Stimulated activated naive B cell treated with anti-CD40 and anti-IgM and Interleukin-4, amounts not matched to agents 10 μg/mL and 1 μg/mL and 100 μg/mL, for 72 hours (primary cell): ENCODE results near the gene REM2.

ENCODE experiments used
- ATAC-seq, 2 donors: fragments of 150-1000 bp; cut with Tn5 transposase; replicated peaks; 2 replicates each; pipeline ENCODE4 v1.10.0; 2021; ENCODE audit warnings: moderate library complexity in 1 of 2
- DNase-seq: peaks from one replicate; pipeline ENCODE4 v3.0.0; 2021
- H3K27ac Mint-ChIP-seq: one replicate; pipeline ENCODE4 v1.8.0; 2022; ENCODE audit warnings: mild to moderate bottlenecking, mixed read lengths
- H3K27me3 Mint-ChIP-seq, 2 donors: one replicate each; pipeline ENCODE4 v1.8.0; 2022; ENCODE audit warnings: mixed read lengths in 2 of 2
- H3K36me3 Mint-ChIP-seq, 2 donors: one replicate each; pipeline ENCODE4 v1.8.0; 2022; ENCODE audit warnings: mixed read lengths in 2 of 2, mild to moderate bottlenecking in 1 of 2
- H3K4me1 Mint-ChIP-seq, 2 donors: one replicate each; pipeline ENCODE4 v1.8.0; 2022; ENCODE audit warnings: mixed read lengths in 2 of 2, mild to moderate bottlenecking in 1 of 2
- H3K4me3 Mint-ChIP-seq, 2 donors: one replicate each; pipeline ENCODE4 v1.8.0; 2022; ENCODE audit warnings: mild to moderate bottlenecking in 2 of 2, mixed read lengths in 2 of 2, moderate library complexity in 1 of 2
- H3K9me3 Mint-ChIP-seq, 2 donors: one replicate each; pipeline ENCODE4 v1.8.0; 2022; ENCODE audit warnings: mixed read lengths in 2 of 2, mild to moderate bottlenecking in 1 of 2

Gene REM2

DNA sequence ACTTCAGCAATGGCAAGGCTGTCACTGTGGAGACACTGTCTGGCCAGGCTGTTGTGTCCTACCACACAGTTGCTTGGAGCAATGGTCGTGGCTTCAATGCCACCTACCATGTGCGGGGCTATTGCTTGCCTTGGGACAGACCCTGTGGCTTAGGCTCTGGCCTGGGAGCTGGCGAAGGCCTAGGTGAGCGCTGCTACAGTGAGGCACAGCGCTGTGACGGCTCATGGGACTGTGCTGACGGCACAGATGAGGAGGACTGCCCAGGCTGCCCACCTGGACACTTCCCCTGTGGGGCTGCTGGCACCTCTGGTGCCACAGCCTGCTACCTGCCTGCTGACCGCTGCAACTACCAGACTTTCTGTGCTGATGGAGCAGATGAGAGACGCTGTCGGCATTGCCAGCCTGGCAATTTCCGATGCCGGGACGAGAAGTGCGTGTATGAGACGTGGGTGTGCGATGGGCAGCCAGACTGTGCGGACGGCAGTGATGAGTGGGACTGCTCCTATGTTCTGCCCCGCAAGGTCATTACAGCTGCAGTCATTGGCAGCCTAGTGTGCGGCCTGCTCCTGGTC, 7.2 kb upstream of the REM2 start:
- no peak for ATAC-seq
- H3K4me3 Mint-ChIP-seq: no peak overlapping the region

DNA sequence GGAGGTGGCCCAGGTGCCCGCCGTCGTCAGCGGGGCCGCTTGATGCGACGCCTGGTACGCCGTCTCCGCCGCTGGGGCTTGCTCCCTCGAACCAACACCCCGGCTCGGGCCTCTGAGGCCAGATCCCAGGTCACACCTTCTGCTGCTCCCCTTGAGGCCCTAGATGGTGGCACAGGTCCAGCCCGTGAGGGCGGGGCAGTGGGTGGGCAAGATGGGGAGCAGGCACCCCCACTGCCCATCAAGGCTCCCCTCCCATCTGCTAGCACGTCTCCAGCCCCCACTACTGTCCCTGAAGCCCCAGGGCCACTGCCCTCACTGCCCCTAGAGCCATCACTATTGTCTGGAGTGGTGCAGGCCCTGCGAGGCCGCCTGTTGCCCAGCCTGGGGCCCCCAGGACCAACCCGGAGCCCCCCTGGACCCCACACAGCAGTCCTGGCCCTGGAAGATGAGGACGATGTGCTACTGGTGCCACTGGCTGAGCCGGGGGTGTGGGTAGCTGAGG, 6.0 kb upstream of the REM2 start:
- Mint-ChIP-seq H3K4me3 (no peak overlapping the region), H3K9me3 (no peaks in the 10 kb centered on the region), H3K4me1 (peaks cover 24 to 41% of the 10 kb centered on the region in 2 donors), H3K27ac (no peak overlapping the region), H3K36me3 (peaks cover 45 to 56% of the 10 kb centered on the region in 2 donors), H3K27me3 (no peaks in the 10 kb centered on the region)
- no peak for DNase-seq
- no peak for ATAC-seq

More for the DNA sequence above, 7.2 kb upstream of the REM2 start:
- no peaks in the 10 kb centered on the region for H3K9me3 Mint-ChIP-seq
- peaks cover 21 to 36% of the 10 kb centered on the region in 2 donors for H3K4me1 Mint-ChIP-seq
- no peak for DNase-seq
- no peaks in the 10 kb centered on the region for H3K27me3 Mint-ChIP-seq
- peak overlapping the region; percentile 75 for H3K27ac Mint-ChIP-seq
- H3K36me3 Mint-ChIP-seq: peaks cover 45 to 56% of the 10 kb centered on the region in 2 donors

DNA sequence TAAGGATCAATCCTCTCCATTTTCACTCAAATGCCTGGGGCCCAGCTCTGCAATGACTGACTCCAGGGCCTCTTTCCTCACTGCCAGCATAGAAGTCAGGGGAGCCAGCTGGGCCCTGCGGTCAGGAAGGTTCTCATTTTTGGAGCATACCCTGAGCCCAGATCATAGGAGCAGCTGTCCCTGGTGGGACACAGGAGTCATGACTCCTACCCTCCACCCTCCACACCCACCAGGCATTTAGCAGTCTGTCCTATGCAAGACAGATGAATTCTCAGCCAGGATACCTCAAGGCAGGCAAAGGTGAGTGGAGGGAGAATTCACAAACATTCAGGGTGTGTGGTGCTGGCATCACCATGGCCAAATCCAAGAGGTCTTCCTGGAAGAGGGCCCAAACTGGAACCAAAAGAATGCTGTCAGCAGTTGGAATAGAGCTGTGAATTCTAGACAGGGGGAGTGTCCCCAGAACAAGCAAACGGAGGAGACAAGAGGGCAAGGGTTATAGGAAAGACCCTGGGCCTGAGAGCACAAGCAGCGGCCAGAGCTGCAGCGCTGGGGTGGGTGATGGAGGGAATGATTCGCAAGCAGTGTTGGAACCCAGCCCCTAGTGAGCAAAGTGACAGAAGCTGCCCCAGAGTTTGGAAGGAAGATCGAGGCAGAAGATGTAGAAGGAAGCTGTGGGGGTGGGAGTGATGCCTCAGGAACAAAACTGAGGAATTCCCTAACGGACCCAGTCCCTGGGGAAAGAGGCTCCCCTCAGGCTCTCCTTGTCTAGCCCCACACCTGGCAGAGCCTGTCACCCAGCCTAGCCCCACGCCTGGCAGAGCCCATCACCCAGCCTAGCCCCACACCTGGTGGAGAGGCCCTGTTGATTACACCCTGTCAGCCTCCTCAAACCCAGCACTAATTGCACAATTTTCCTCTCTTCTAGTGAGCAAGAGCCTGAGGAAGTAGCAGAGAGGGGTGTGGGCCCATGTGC, 4.5 kb upstream of the REM2 start:
- H3K4me1 Mint-ChIP-seq: peaks cover 28 to 44% of the 10 kb centered on the region in 2 donors
- H3K27me3 Mint-ChIP-seq: no peaks in the 10 kb centered on the region
- DNase-seq (no peak), ATAC-seq (no peak)
- peaks cover 37 to 50% of the 10 kb centered on the region in 2 donors for H3K36me3 Mint-ChIP-seq
- peak overlapping the region; percentile 60 for H3K27ac Mint-ChIP-seq
- no peaks in the 10 kb centered on the region for H3K9me3 Mint-ChIP-seq
- no peak overlapping the region for H3K4me3 Mint-ChIP-seq

DNA sequence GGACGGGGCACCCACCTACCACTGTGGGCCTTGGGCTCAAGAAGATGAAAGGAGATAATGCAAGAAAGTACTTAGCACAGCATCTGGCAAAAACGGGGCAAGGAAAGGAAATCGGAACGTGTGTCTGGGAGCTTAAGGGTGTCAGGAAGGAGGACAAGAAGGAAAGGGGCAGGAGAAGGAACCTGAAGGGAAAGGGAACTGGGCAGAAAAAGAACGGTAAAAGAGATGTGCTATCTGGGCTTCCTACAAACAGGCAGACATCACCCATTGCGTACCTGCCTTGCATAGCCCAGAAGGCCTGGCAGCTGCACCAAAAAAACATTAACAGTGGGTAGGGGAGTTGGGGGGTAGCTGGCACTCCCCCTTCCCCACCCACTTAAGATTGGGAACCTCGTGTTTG, 958 bp upstream of the REM2 start:
- peak overlapping the region; percentile 0 for H3K27ac Mint-ChIP-seq
- peaks cover 49 to 52% of the 10 kb centered on the region in 2 donors for H3K4me1 Mint-ChIP-seq
- no peak overlapping the region for H3K4me3 Mint-ChIP-seq

DNA sequence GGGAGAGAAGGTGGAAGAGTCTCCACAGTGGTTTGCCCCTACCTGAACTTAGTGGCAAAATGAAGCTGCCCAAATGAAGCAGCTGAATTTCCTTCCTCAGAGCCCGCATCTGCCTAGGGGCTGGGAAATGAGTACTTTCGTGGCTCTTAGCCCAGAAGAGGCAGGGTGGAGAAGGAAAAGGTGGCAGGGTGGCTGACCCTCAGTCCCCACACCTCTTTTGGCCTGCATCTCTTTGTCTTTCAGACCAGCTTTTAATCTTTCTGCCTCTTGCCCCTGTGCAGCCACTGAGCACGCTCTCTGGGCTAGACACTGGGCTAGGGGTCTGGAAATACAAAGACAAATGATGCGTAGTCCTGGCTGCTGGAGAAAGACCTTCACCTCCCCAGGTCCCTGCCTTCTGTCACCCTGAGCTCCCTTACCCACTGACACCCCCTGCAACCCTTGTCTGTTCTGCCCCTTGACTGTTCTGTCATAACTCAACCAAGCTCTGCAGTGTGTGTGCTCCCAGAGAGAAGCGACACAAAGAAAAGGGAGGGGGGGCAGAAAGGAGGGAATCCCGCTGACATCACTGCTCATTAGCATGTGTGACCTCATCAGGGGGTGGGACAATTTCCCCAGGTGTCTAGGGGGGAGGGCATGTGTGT, 371 bp upstream of the REM2 start:
- peaks cover 55 to 58% of the 10 kb centered on the region in 2 donors for H3K4me1 Mint-ChIP-seq
- no peak for DNase-seq
- peak; percentile 12 to 26 for ATAC-seq
- no peaks in the 10 kb centered on the region for H3K27me3 Mint-ChIP-seq
- H3K9me3 Mint-ChIP-seq: no peaks in the 10 kb centered on the region
- peaks cover 14 to 26% of the 10 kb centered on the region in 2 donors for H3K36me3 Mint-ChIP-seq
- peak overlapping the region; percentile 9 for H3K27ac Mint-ChIP-seq
- peak overlapping the region in 1 of 2 donors; percentile 55 for H3K4me3 Mint-ChIP-seq

More for the DNA sequence above, 958 bp upstream of the REM2 start:
- no peaks in the 10 kb centered on the region for H3K27me3 Mint-ChIP-seq
- peaks cover 20 to 32% of the 10 kb centered on the region in 2 donors for H3K36me3 Mint-ChIP-seq
- no peak for ATAC-seq
- no peak for DNase-seq
- H3K9me3 Mint-ChIP-seq: no peaks in the 10 kb centered on the region

DNA sequence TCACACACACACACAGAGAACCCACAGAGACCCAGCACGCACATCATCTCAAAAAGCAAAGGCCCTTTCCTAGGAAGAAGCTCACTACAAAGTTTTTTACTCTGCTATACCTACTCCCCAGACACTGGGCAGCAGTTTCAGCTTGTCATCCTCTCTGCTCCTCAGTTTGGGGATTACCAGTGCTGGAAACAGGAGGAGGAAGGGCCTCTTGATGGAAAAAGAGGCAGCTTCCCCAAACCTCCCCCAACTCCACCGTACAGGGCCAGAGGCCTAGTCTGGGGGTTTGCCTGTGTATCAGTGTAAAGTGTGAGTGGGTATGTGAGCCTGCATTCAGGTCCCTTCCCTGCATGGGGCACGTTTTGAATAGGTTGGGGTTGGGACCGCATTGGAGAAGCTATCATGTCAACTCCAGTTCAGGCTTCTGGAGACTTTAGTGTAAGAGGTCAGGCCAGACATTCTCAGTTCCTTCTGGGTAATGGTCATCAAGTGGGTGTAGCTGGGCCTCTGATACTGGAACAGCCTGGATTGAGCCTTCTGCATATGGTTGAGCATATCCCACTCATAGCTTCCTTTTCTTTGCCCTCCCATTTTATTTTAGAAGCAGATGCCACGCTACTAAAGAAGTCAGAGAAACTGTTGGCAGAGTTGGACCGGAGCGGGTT, 1.2 kb downstream of the REM2 start:
- Mint-ChIP-seq H3K4me3 (peak overlapping the region in 1 of 2 donors; percentile 1), H3K36me3 (peaks cover 4 to 11% of the 10 kb centered on the region in 2 donors), H3K27me3 (no peaks in the 10 kb centered on the region), H3K9me3 (no peaks in the 10 kb centered on the region), H3K27ac (peak overlapping the region; percentile 52), H3K4me1 (peaks cover 54 to 66% of the 10 kb centered on the region in 2 donors)
- ATAC-seq (no peak), DNase-seq (no peak)

DNA sequence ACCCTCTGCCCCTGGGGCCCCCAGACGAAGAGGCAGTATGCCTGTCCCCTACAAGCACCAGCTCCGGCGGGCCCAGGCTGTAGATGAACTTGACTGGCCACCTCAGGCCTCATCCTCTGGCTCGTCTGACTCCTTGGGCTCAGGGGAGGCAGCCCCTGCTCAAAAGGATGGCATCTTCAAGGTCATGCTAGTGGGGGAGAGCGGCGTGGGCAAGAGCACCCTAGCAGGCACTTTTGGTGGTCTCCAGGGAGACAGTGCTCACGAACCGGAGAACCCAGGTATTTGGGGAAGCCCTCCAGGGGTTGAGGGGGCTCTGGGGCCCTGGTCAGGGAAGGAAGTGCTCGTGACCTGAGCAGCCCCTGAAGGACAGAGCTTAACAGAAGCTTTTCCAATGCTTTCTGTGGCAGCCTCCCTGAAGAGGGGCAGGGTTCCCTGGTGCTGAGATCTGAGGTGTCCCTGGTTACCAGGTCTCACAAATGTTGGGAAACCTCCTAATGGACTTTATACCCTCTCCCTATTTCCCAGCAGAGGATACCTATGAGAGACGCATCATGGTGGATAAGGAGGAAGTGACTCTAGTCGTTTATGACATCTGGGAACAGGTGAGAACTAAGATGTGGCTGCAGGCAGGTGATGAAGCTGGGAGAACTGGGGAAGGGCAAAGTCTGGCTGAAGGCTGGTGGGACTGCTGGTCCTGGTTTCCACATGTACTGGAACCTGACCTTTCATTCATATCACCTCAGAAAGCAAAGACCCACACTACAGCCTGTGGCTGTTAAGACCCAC, 1.9 kb downstream of the REM2 start:
- no peak overlapping the region for H3K4me3 Mint-ChIP-seq
- peaks cover 0 to 7% of the 10 kb centered on the region in 2 donors for H3K36me3 Mint-ChIP-seq
- H3K9me3 Mint-ChIP-seq: no peaks in the 10 kb centered on the region
- H3K4me1 Mint-ChIP-seq: peaks cover 59 to 72% of the 10 kb centered on the region in 2 donors
- no peaks in the 10 kb centered on the region for H3K27me3 Mint-ChIP-seq
- H3K27ac Mint-ChIP-seq: peak overlapping the region; percentile 88
- ATAC-seq: no peak
- DNase-seq: no peak

DNA sequence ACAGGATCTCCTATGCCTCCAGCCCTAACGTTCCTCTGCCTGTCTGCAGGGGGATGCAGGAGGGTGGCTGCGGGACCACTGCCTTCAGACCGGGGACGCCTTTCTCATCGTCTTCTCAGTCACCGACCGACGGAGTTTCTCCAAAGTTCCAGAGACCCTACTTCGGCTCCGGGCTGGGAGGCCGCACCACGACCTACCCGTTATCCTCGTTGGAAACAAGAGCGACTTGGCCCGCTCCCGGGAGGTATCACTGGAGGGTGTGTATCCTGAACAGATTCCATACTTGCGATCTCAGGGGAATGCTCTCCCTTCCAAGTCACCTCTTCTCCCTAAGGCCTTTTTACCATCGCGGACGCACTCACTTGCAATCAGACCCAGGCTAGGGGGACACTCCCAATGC, 3.0 kb downstream of the REM2 start:
- DNase-seq (no peak), ATAC-seq (no peak)
- Mint-ChIP-seq H3K4me3 (peak overlapping the region; percentile 83 to 85), H3K36me3 (peaks cover 0 to 11% of the 10 kb centered on the region in 2 donors), H3K27ac (peak overlapping the region; percentile 59), H3K4me1 (peaks cover 64 to 79% of the 10 kb centered on the region in 2 donors), H3K27me3 (no peaks in the 10 kb centered on the region), H3K9me3 (no peaks in the 10 kb centered on the region)

DNA sequence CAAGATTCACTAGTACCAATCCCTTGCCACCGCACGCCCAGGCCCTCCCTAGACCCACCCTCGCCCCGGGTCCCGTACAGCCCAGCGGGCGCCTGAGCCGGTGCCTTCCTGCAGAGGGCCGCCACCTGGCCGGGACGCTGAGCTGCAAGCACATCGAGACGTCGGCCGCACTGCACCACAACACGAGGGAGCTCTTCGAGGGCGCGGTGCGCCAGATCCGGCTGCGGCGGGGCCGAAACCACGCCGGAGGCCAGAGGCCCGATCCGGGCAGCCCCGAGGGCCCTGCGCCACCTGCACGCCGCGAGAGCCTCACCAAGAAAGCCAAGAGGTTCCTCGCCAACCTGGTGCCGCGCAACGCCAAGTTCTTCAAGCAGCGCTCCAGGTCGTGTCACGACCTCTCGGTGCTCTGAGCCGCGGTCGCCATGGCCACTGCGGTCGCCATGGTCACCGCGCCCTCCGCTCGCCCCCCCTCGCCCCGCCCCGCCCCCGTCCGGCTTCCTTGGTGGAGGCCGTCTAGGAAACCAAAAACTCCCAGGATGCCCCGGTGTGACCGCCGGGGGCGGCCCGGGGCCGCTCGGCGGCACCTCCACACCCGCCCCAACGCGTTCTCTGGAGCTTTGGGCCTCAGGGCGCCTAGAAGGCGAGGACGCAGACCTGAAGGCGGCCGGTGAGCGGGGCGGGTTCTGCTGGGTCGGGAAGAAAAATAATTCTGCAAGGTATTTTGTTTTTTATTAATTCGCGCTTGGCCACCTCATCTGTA, 3.7 kb downstream of the REM2 start:
- no peaks in the 10 kb centered on the region for H3K27me3 Mint-ChIP-seq
- peaks cover 63 to 77% of the 10 kb centered on the region in 2 donors for H3K4me1 Mint-ChIP-seq
- H3K27ac Mint-ChIP-seq: peak overlapping the region; percentile 96
- no peaks in the 10 kb centered on the region for H3K9me3 Mint-ChIP-seq
- ATAC-seq (peak; percentile 50 to 63), DNase-seq (peak; percentile 69)
- H3K36me3 Mint-ChIP-seq: peaks cover 0 to 11% of the 10 kb centered on the region in 2 donors
- H3K4me3 Mint-ChIP-seq: peak overlapping the region; percentile 83 to 85

DNA sequence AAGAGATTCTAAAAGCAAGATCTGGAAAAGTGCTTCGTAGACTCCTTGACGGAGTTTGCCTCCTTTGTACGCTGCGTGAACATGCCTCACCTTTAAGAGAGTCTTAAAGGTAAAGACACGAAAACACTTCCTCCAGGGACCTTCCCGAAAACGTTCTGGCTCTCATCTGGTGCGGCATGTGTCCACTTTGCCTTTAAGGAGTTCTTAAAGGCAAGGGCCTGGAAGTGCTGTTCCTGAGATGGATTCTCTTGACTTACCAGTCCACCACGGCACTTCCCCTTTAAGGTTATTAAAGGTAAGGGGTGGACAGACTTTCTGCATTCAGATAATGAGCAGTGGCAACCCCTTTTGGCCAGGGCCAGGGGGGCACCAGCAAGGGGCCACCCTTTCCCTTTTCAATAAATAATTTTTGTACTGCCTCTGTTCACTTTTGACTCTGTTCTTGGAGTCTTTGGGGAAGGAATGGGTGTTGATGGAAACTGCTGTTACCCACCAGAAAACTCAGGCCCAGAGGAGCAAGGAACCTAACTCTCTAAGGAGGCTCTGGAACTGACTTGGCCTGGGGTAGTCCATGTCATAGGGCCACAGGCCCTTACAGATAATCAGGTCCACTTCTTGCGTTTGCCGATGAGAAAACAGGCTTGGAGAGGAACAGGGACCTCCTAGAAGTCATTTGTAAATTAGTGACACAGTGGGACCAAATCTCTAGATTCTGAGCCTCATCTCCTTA, 4.4 kb downstream of the REM2 start:
- Mint-ChIP-seq H3K4me3 (peak overlapping the region; percentile 83 to 85), H3K9me3 (no peaks in the 10 kb centered on the region), H3K4me1 (peaks cover 59 to 70% of the 10 kb centered on the region in 2 donors), H3K36me3 (peaks cover 0 to 16% of the 10 kb centered on the region in 2 donors), H3K27ac (peak overlapping the region; percentile 96), H3K27me3 (no peaks in the 10 kb centered on the region)
- peak; percentile 41 to 51 for ATAC-seq
- DNase-seq: peak; percentile 53

DNA sequence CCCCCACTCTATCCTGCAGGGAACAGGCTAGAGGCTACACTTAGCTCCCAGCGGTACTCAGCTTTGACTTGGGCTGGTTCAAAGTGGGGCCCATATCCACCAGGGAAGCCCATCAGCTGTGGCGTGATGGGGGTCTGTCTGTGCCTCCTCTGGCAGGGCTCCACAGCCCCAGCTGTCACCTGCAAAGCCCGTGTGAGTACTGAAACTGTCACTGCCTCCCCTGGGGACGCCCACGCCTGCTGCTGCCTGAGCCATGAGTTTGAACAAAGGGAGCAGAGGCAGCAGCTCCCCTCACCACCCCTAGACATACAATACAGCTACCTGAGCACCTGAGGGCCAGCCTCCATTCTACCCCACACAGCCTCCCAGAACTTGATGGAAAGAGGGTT, 5.0 kb downstream of the REM2 start:
- Mint-ChIP-seq H3K27me3 (no peaks in the 10 kb centered on the region), H3K27ac (peak overlapping the region; percentile 96), H3K4me1 (peaks cover 54 to 64% of the 10 kb centered on the region in 2 donors), H3K9me3 (no peaks in the 10 kb centered on the region), H3K4me3 (peak overlapping the region; percentile 83 to 85), H3K36me3 (peaks cover 2 to 20% of the 10 kb centered on the region in 2 donors)
- DNase-seq (peak; percentile 79), ATAC-seq (peak; percentile 70 to 73)

DNA sequence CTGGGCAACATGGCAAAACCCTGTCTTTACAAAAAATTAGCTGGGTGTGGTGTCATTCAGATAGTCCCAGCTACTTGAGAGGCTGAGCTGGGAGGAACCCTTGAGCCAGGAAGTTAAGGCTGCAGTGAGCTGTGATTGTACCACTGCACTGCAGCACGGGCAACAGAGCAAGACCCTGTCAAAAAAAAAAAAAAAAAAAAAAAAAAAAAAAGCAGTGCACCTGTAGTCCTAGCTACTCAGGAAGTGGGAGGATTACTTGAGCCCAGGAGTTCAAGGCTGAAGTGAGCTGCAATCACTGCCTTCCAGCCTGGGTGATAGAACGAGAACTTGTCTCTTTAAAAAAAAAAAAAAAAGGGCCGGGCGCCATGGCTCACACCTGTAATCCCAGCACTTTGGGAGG, 5.6 kb downstream of the REM2 start:
- no peaks in the 10 kb centered on the region for H3K27me3 Mint-ChIP-seq
- no peaks in the 10 kb centered on the region for H3K9me3 Mint-ChIP-seq
- no peak overlapping the region for H3K4me3 Mint-ChIP-seq
- H3K27ac Mint-ChIP-seq: no peak overlapping the region
- peaks cover 48 to 58% of the 10 kb centered on the region in 2 donors for H3K4me1 Mint-ChIP-seq
- DNase-seq (no peak), ATAC-seq (peak; percentile 23 to 38)
- peaks cover 2 to 21% of the 10 kb centered on the region in 2 donors for H3K36me3 Mint-ChIP-seq
